ENCODE measurements around the gene SFPQ. TPM values are rescaled to one million over a fixed set of nuclear protein-coding genes. Genes with fewer than 3 reads are reported as not detected.

The SFPQ gene
- total RNA-seq, 1 experiment from 2014 or later: 249 TPM

- H3K27me3 ChIP-seq (ENCODE audit: low read length): no peaks in the 10 kb centered on the region
- H3K4me3 ChIP-seq (ENCODE audit: low read length): no peak overlapping the region
- no peaks in the 10 kb centered on the region for H3K9me3 ChIP-seq (ENCODE audit: low read length)
- peaks cover 85% of the 10 kb centered on the region for H3K36me3 ChIP-seq (ENCODE audit: low read depth, low read length)
- no peak for DNase-seq
- TF ChIP-seq EZH2 (IDR thresholded peaks at IDR 0.05; ENCODE audit: low read length, unreplicated experiment): no peak
- no peak for TF ChIP-seq CTCF (conservative IDR thresholded peaks at IDR 0.05; ENCODE audit: low read depth, low read length)
- TF ChIP-seq EZH2phosphoT487 (IDR thresholded peaks at IDR 0.05; ENCODE audit: borderline replicate concordance, low read length): no peak
- H4K20me1 ChIP-seq (ENCODE audit: low read length): peaks cover 85% of the 10 kb centered on the region
- peaks cover 48% of the 10 kb centered on the region for H3F3A ChIP-seq (ENCODE audit: low read length, unreplicated experiment)
- ATAC-seq: no peak
- peaks cover 55% of the 10 kb centered on the region for H3K79me2 ChIP-seq (ENCODE audit: low read length)
- no peaks in the 10 kb centered on the region for H3K4me1 ChIP-seq (ENCODE audit: insufficient read depth, low read length)
- no TSS peak for BruUV-seq (replicated peaks)
- H3K9me2 ChIP-seq (replicated peaks; ENCODE audit: low read length): no peaks in the 10 kb centered on the region
- no peak overlapping the region for H3K27ac ChIP-seq (ENCODE audit: low read length)
- H2AFZ ChIP-seq (ENCODE audit: low read length): no peak overlapping the region
- H3K9ac ChIP-seq (ENCODE audit: low read length): no peak overlapping the region
- POLR2A ChIA-PET (ENCODE audit: unreplicated experiment): interaction anchor here (0.6 kb wide), 1 partner anchor 66 kb away, joined by 7 read pairs; no protein-coding TSS in a partner anchor
- no peak overlapping the region for H3K4me2 ChIP-seq (ENCODE audit: low read length)
- CTCF ChIA-PET: no interaction called here
- intact Hi-C loops (cut with micrococcal nuclease): no loop called here
These were observed 14.0 kb downstream of the SFPQ start for GRCh38 chr1:35178874-35179380.

GRCh38 chr1:35178295-35178695, 14.7 kb downstream of the SFPQ start:
- H3K9me3 ChIP-seq (ENCODE audit: low read length): no peaks in the 10 kb centered on the region
- peaks cover 79% of the 10 kb centered on the region for H3K36me3 ChIP-seq (ENCODE audit: low read depth, low read length)
- no peak overlapping the region for H3K27ac ChIP-seq (ENCODE audit: low read length)
- ATAC-seq (no peak), DNase-seq (no peak)
- H3K27me3 ChIP-seq (ENCODE audit: low read length): no peaks in the 10 kb centered on the region
- no peaks in the 10 kb centered on the region for H3K9me2 ChIP-seq (replicated peaks; ENCODE audit: low read length)
- no peak for TF ChIP-seq EZH2 (IDR thresholded peaks at IDR 0.05; ENCODE audit: low read length, unreplicated experiment)
- TF ChIP-seq EZH2phosphoT487 (IDR thresholded peaks at IDR 0.05; ENCODE audit: borderline replicate concordance, low read length): no peak
- no peak for TF ChIP-seq CTCF (conservative IDR thresholded peaks at IDR 0.05; ENCODE audit: low read depth, low read length)
- H3K4me3 ChIP-seq (ENCODE audit: low read length): no peak overlapping the region
- CTCF ChIA-PET: no interaction called here
- peaks cover 52% of the 10 kb centered on the region for H3F3A ChIP-seq (ENCODE audit: low read length, unreplicated experiment)
- intact Hi-C loops (cut with micrococcal nuclease): no loop called here
- H3K4me1 ChIP-seq (ENCODE audit: insufficient read depth, low read length): no peaks in the 10 kb centered on the region
- no peak overlapping the region for H3K4me2 ChIP-seq (ENCODE audit: low read length)
- H3K9ac ChIP-seq (ENCODE audit: low read length): no peak overlapping the region
- H2AFZ ChIP-seq (ENCODE audit: low read length): no peak overlapping the region
- peaks cover 84% of the 10 kb centered on the region for H4K20me1 ChIP-seq (ENCODE audit: low read length)
- BruUV-seq (replicated peaks): no TSS peak
- H3K79me2 ChIP-seq (ENCODE audit: low read length): peaks cover 49% of the 10 kb centered on the region
- POLR2A ChIA-PET (ENCODE audit: unreplicated experiment): no interaction called here

GRCh38 chr1:35177237-35177786, 15.6 kb downstream of the SFPQ start:
- Histone ChIP-seq H3F3A (ENCODE audit: low read length, unreplicated experiment) (peaks cover 52% of the 10 kb centered on the region), H3K4me2 (ENCODE audit: low read length) (no peak overlapping the region), H3K27ac (ENCODE audit: low read length) (no peak overlapping the region), H3K9me3 (ENCODE audit: low read length) (no peaks in the 10 kb centered on the region), H3K27me3 (ENCODE audit: low read length) (no peaks in the 10 kb centered on the region), H3K9me2 (replicated peaks; ENCODE audit: low read length) (no peaks in the 10 kb centered on the region), H2AFZ (ENCODE audit: low read length) (no peak overlapping the region), H3K4me1 (ENCODE audit: insufficient read depth, low read length) (no peaks in the 10 kb centered on the region), H3K4me3 (ENCODE audit: low read length) (no peak overlapping the region), H3K9ac (ENCODE audit: low read length) (no peak overlapping the region), H4K20me1 (ENCODE audit: low read length) (peaks cover 74% of the 10 kb centered on the region), H3K79me2 (ENCODE audit: low read length) (peaks cover 39% of the 10 kb centered on the region), H3K36me3 (ENCODE audit: low read depth, low read length) (peaks cover 70% of the 10 kb centered on the region)
- ATAC-seq: no peak
- BruUV-seq (replicated peaks): no TSS peak
- DNase-seq: no peak
- TF ChIP-seq CTCF (conservative IDR thresholded peaks at IDR 0.05; ENCODE audit: low read depth, low read length): no peak
- ChIA-PET CTCF (no interaction called here), POLR2A (ENCODE audit: unreplicated experiment) (no interaction called here)
- intact Hi-C loops (cut with micrococcal nuclease): no loop called here

Measured in PC-3 (cell line).